ENCODE results near the gene LYST.

GRCh38 chr1:235730007-235730406, 136.7 kb downstream of the LYST start:
- TF ChIP-seq CTCF (IDR thresholded peaks at IDR 0.05; ENCODE audit: poor library complexity, severe bottlenecking), result no peak
- TF ChIP-seq EP300 (conservative IDR thresholded peaks at IDR 0.05; ENCODE audit: poor library complexity, severe bottlenecking), result no peak
- no peak for TF ChIP-seq MXI1 (conservative IDR thresholded peaks at IDR 0.05; ENCODE audit: poor library complexity, severe bottlenecking)
- no peak for TF ChIP-seq POLR2AphosphoS5 (IDR thresholded peaks at IDR 0.05)

Data from neural cell (in vitro differentiated cells).